HG02981 (cell line): ENCODE data around the gene RSL1D1.
"Not testable (repeated sequence)": the region's sequence is repeated elsewhere in the genome, so short reads cannot be mapped to it uniquely, and the experiment has no call there.

Source experiments
- ATAC-seq: cut with Tn5 transposase; IDR thresholded peaks from one replicate; pipeline ENCODE4 v1.9.1; 2021; ENCODE audit warnings: mild to moderate bottlenecking, moderate library complexity; ENCODE audit not compliant: unreplicated experiment

Gene RSL1D1

DNA sequence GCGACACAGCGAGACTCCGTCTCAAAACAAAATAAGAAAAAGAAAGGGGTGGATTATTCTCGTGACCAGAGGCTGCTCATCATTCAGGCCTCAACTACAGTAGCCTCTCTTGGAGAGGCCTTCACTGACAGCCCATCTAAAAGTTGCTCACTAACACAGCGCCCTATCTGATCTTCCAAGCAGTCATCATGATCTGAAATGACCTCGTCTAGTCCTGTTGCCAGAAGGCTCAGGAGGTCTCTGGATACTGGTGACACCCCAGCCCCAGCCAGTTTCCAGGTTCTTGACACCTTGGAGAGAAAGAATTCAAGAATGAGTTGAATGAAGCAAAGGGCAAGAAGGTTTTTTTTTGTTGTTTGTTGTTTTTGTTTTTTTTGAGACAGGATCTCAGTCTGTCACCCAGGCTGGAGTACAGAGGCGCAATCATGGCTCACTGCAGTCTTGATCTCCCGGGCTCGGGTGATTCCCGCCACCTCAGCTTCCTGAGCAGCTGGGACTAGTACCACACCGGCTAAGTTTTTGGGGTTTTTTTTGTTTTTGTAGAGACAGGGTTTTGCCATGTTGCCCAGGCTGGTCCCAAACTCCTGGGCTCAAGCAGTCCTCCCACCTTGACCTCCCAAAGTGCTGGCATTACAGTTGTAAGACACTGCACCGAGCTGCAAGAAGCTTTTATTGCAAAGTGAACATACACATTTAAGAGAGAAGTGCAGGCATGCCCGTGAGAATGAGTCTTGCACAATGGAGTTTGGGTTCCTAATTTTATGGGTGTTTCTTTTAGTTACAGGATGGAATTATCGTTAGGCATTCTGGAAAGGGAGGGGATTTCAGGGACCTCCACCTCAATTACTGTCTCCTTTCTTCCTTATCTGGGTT, 51.6 kb downstream of the RSL1D1 start:
- no peak for ATAC-seq

DNA sequence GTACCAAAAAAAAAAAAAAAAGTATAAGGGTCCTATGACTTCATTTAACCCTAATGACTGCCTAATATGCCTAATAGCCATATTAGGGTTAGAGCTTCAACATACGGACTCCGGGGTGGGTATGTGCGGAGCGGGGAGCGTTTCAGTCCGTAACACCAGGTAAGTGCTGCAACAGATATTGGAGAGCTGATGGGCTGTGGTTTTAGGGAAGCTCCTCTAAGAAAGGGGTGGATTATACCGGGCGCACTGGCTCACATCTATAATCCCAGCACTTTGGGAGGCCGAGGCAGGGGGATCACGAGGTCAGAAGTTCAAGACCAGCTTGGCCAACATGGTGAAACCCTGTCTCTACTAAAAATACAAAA, 52.3 kb downstream of the RSL1D1 start:
- ATAC-seq = no peak

DNA sequence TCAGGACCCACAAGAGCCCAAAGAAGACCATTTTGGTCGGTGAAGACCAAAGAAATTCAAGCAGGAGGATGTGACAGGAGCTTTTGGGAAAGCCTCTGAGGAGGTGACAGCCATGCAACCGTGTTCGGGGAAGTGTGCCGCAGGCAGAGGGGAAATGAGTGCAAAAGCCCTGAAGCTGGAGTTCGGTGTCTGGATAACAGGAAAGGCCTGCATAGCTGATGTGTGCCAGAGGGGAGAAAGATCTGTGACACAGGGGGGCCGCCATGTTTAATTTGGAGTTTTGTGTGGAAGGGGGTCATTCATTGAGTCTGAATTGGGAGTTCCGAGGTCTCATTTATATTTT, 53.4 kb downstream of the RSL1D1 start:
- no peak for ATAC-seq

DNA sequence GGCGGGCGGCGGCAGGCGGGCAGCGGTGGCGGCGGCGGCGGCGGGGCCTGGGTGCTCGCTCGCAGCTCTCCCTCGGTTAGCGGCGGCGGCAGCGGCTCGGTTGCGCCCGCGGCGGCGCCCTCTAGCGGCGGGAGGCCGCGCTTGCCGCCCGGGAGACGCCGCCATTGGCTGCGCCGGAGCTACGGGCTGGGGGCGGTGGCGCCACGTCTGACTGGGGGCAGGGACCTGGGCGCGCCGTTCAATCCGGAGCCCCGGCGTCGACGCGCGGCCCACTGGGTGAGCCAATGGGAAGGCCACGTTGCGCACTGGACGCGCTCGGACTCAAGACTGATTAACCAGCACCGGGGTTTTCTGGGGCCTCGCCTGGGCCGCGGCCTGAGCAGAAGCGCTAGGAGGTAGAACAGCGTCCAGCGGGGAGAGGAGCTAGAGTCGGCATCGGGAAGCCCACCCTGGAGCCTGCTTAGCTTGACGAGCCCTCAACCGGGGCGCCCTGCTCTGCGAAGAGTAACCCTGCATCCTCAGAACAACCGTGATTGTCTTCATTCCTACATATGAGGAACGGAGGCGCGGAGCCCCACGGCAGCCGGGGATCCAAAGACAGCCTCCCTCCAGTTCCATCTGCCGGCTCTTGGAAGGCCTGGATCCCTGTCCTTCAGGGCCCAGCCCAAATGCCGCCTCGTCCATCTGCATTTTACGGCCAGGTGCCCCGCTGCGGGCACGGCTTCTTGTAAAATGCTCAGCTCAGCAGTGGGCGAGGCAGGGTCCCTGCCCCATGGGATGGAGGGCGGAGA, 54.0 kb downstream of the RSL1D1 start, which contains the start of gene ZC3H7A:
ZC3H7A (minus strand) TSS at position 93 of the 791 bp plus-strand sequence. CDS start 14,904 bp downstream, outside the sequence.
- ATAC-seq = peak; percentile 94

DNA sequence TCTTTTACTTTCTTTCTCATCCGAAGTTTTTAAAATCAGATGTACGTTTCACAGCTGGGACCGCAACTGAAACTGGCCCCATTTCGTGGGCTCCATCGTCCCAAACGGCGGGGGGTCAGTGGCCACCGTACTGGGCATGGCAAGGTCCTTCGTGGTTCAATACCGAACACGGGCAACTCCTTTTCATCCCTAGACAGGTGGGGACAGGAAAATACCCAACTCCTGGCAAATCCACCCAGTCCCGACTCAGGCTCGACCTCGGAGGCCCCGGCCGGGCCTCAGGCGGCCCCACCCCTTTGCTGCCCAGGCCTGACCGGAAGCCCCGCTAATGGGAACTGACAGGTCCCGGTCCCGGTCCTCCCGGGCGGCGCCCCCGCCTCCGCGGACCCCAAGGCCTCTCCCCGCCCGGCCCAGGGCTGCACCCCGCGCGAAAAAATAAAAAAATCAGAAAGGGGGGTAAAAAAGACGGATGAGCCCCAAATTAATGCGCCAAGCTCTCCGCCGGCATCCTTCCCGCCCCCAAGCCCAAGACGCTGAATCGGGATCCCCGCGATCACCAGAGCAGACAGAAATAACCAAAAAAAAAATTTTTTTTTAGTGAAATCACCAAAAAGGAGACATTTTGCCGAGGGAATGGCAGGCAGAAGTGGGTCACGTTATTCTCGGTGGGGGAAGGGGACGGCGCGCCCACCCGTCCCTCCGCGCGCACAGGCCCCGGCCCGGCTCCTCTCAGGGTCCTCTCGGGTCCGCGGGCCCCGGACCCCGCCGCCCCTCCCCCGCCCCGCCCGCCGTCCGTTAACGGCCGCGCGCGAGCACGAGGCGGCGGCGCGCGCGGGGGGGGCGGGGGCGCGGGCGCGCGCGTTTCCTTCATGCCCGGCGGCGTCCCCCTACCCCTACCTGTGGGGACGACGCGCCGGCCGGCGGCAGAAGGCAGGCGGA, 54.8 kb downstream of the RSL1D1 start:
- no peak for ATAC-seq

DNA sequence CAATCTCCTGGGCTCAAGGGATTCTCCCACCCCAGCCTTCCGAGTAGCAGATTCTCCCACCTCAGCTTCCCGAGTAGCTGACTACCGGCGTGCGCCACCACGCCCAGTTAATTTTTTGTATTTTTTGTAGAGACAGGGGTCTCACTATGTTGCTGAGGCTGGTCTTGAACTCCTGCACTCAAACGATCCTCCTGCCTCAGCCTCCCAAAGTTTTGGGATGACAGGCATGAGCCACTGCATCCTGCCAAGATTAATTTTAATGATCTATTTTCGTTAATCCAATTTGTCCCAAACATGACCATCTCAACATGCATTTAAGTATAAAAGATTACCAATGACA, 55.5 kb downstream of the RSL1D1 start:
- ATAC-seq = no peak

DNA sequence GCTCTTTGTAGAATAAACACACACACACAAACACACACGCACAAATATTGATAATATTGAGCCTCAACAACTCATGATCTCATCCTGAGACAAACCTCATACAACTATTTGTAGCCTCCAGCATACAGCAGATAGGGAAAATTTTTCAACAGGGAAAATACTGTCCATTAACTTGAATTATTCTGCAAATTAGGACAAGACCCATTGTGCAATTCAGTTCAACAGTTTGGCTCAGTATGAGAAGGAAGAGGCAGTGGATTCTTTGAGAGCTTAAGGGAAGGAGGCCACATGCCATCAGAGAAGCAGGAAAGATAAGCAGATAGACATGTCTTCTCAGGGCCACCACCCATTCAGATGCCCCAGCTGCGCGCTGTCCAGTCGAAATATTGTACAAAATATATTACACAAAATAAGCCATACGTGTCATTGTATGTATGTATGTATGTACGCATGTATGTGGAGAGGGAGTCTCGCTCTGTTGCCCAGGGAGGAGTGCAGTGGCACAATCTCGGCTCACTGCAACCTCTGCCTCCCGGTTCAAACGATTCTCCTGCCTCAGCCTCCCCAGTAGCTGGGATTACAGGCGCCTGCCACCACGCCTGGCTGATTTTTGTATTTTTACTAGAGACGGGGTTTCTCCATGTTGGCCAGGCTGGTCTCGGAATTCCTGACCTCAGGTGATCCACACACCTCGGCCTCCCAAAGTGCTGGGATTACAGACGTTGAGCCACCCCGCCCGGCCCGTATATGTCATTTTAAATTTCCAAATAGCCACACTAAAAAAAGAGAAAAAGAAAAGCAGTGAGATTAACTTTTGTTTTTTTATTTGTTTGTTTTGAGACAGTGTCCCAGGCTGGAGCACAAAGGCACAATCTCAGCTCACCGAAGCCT, 56.1 kb downstream of the RSL1D1 start:
- no peak for ATAC-seq

DNA sequence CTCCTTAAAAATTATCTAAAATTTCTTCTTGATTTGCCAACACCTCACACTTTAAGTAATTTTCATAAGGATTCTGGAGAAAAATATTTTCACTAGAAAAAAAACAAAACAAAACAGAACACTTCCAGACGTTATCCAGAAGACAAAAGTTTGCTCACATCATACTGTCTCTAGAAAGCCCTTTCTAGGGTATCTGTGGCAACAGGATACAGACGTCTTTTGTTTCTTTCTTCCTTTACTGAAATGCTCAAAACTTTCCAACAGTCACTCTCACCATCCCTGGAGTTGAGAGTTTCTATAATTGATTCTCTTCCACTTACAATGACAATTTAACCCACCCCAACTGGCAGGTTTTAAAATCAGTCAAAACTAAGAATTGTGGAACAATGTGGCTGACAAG, 56.9 kb downstream of the RSL1D1 start:
- no peak for ATAC-seq

DNA sequence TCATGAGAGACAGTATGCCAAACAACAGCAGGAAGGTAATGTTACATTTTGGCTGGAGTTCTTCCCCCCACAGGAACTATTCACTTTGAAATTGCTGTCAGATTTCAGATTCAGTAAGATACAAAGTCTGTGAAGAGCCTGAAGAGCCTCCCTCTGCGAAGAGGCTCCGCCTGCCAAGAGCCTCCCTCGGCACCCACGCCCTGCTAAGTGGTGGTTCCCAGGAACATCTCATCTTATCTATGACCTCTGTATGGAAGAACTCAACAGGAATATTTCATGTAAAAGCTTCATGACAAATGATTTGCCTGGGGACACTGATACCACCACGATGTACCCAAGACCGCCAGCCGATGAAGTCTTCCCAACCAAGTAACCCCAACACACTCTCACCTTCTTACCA, 57.5 kb downstream of the RSL1D1 start:
- no peak for ATAC-seq

DNA sequence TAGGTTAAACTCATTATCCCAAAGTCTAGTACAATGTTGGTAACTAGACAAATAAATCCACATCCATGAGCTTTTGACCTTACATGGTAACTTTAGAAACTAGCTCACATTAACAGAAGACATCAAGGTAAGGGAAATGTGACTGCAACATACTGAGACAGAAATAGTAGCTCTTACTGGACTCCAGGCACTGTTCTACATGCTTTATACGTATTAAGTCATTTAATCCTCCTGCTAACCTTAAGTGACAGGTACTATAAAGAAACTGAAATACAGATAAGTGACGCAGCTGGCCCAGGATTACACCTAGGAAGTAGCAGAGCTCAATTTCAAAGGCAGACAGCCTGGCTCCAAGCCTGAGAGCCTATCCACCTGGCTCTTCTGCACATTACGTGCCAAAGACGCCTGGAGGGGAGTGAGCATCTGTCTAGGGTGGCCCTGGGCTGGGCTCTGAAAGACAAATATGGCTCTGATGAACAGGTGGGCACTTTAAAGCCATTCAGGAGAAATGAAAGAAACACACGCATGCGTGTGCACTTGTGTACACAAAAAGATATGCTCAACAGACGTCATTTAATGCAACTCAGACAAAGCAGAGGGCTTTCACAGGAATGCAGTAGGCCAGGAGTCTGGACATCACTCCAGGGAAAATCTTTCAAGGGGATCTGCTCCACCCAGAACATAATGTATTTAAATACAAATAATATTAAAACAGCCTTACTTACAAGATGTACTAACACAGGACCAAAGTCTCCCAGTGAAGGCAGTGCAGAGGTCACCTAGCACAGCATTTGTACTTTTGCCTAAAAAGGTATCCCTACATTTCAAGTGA, 58.7 kb downstream of the RSL1D1 start:
- no peak for ATAC-seq

DNA sequence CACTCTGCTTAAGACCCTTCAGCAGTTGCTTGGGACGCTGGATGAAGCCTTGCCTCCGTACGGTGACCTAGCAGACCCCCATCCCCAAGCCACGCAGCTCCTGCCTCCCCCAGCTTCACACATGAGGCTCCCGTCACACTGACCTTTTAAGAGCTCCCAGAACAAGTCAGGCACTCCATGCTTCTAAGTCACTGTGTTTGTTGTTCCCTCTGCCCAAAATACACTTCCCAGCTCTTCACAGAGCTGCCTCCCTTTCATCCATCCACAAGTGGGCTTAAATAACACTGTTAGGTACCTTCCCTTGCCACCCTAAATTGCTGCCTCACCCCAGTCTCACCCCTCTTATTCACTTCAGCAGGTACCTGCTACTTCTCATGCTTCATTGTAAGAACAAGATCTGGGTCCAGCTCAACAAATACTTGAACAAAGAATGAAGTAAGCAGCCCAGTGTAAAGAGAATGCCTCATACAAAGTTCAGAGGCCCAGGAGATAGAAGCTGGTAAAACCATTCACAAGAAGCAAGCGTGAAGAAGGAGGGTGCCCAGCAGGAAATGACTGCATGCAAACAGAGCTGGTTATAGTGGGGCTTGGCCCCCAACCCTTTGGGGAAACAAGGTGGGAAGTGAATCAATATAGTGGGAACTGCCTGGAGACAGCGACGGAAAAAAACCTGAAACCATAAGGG, 60.1 kb downstream of the RSL1D1 start:
- ATAC-seq = no peak

DNA sequence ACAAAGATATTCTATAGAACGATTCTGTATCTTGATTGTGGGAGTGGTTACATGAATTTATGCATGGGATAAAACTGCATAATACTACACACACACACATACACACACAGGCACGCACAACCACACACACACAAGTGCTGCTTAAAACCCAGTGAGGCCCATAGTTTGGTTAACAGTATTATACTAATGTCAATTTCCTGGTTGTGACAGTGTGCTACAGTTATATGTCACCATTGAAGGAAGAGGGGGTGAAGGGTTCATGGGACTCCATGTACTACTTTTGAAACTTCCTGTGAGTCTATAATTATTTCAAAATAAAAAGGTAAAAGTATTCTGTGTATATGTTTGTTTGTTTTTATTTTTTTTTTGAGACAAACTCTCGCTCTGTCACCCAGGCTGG, 62.4 kb downstream of the RSL1D1 start:
- ATAC-seq = no peak

DNA sequence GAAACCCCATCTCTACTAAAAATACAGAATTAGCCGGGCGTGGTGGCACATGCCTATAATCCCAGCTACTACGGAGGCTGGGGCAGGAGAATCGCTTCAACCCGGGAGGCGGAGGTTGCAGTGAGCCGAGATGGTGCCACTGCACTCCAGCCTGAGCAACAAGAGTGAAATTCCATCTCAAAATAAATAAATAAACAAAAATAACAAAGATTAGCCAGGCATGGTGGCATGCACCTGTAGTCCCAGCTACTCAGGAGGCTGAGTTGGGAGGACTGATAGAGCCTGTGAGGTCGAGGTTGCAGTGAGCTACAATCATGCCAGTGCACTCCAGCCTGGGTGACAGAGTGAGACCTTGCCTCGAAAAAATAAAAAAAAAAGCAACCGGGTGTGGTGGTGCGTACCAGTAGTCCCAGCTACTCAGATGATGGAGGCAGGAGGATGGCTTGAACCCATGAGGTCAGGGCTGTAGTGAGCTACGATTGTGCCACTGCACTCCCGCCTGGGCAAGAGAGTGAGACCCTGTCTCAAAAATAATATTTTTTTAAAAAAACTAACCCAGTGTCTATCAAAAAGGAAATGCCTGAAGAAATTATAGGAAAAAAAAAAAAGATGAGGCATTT, 66.3 kb downstream of the RSL1D1 start:
- not testable (repeated sequence) for ATAC-seq

DNA sequence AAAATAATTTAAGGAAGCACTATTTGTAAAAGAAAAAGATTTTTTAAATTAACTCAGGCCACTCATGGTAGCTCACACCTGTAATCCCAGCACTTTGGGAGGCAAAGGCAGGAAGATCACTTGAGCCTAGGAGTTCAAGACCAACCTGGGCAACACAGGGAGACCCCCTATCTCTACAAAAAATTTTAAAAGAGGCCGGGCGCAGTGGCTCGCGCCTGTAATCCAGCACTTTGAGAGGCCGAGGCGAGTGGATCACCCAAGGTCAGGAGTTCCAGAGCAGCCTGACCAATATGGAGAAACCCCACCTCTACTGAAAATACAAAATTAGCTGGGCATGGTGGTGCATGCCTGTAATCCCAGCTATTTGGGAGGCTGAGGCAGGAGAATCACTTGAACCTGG, 67.0 kb downstream of the RSL1D1 start:
- not testable (repeated sequence) for ATAC-seq

DNA sequence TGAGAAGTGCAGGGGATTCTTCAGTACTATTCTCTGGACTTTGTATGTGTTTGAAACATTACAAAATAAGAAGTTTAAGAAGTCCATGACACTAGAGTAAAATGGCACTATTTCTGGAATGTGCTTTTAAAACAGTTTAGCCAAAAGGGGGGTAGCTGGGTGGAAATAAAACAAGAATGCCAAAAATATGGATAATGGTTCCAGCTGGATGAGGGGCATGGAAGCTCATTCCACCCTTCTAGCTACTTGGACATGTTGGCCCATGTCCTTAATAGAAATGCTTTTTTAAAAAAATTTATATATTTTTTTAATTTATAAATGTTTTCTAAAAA, 67.3 kb downstream of the RSL1D1 start:
- no peak for ATAC-seq
